ENCODE data around the gene ZBTB11. TPM values are rescaled to one million over a fixed set of nuclear protein-coding genes. Genes with fewer than 3 reads are reported as not detected.

ZBTB11 gene
- total and polyA plus RNA-seq, 8 donors = 2.8 to 31.2 (median 9.2) TPM

GRCh38 chr3:101690972-101691371 lies 14.0 kb upstream of the ZBTB11 start:
- no peak overlapping the region for H3K4me3 ChIP-seq
- TF ChIP-seq POLR2AphosphoS5 (IDR thresholded peaks at IDR 0.05) = no peak
- TF ChIP-seq, protein P1, sequence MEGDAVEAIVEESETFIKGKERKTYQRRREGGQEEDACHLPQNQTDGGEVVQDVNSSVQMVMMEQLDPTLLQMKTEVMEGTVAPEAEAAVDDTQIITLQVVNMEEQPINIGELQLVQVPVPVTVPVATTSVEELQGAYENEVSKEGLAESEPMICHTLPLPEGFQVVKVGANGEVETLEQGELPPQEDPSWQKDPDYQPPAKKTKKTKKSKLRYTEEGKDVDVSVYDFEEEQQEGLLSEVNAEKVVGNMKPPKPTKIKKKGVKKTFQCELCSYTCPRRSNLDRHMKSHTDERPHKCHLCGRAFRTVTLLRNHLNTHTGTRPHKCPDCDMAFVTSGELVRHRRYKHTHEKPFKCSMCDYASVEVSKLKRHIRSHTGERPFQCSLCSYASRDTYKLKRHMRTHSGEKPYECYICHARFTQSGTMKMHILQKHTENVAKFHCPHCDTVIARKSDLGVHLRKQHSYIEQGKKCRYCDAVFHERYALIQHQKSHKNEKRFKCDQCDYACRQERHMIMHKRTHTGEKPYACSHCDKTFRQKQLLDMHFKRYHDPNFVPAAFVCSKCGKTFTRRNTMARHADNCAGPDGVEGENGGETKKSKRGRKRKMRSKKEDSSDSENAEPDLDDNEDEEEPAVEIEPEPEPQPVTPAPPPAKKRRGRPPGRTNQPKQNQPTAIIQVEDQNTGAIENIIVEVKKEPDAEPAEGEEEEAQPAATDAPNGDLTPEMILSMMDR (IDR thresholded peaks at IDR 0.05) = no peak
- no peak for TF ChIP-seq POLR2A (IDR thresholded peaks at IDR 0.05)
- no peak for TF ChIP-seq EP300 (IDR thresholded peaks at IDR 0.05)
- no peaks in the 10 kb centered on the region for H3K9me3 ChIP-seq
- no peaks in the 10 kb centered on the region for H3K36me3 ChIP-seq
- H3K4me1 ChIP-seq = peaks cover 5 to 14% (median 8%) of the 10 kb centered on the region in 4 donors
- intact Hi-C loops (cut with DNase I; ENCODE audit: low total_unique reads) = no loop called here
- no peak for DNase-seq
- no peaks in the 10 kb centered on the region for H3K27me3 ChIP-seq
- H3K27ac ChIP-seq = no peak overlapping the region

GRCh38 chr3:101689286-101689685 lies 12.4 kb upstream of the ZBTB11 start:
- 87 to 94% (median 89%) methylated on average over 2 of the region's 2 CpGs for WGBS, 5 donors
- no peak for DNase-seq
- no peak overlapping the region for H3K4me3 ChIP-seq
- H3K9me3 ChIP-seq = no peaks in the 10 kb centered on the region
- TF ChIP-seq EP300 (IDR thresholded peaks at IDR 0.05) (no peak), POLR2AphosphoS5 (IDR thresholded peaks at IDR 0.05) (no peak), POLR2A (IDR thresholded peaks at IDR 0.05) (no peak)
- TF ChIP-seq, protein P1 (IDR thresholded peaks at IDR 0.05) = no peak
- no peak overlapping the region for H3K27ac ChIP-seq
- peaks cover under 1 to 11% (median 7%) of the 10 kb centered on the region in 4 donors for H3K36me3 ChIP-seq
- no peaks in the 10 kb centered on the region for H3K27me3 ChIP-seq
- H3K4me1 ChIP-seq = peaks cover 10 to 30% (median 21%) of the 10 kb centered on the region in 4 donors
- intact Hi-C loops (cut with DNase I; ENCODE audit: low total_unique reads) = no loop called here

DNA sequence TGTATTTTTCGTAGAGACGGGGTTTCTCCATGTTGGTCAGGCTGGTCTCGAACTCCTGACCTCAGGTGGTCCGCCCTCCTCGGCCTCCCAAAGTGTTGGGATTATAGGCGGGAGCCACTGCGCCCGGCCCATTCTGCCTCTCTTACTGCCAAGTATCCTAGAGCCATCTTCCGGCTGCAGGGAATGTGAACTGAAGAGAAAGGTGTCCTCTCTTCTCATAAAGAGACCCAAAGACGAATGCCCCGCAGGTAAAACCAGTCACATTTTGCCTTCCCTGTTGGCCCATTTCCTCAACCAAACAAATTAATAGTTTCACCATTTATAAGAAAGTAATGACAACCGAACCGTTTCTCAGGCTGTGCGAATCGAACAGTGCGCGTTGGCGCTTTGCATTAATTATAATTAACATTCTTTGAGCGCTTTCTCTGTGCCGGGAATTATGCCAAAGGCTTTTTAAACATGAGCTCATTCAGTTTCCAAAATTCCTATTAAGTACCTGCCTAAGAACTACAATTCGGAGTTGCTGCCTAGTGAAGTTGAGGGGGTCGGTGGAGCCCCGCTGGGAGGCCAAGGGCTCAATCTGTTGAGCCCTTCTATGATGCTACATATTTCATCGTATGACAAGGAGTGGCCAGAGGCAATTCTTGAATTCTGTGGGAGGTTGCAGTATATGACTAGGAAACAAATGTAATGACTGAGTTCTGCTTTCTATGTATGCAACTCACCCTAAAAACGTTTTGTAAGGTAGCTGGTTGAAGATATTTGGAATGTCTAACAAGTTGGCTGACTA lies 10.4 kb upstream of the ZBTB11 start:
- Histone ChIP-seq H3K36me3 (peaks cover 19 to 30% (median 25%) of the 10 kb centered on the region in 4 donors), H3K27me3 (no peaks in the 10 kb centered on the region), H3K4me3 (peak overlapping the region; percentile 57 to 85 (median 66)), H3K27ac (peak overlapping the region; percentile 89 to 95 (median 94)), H3K9me3 (no peaks in the 10 kb centered on the region), H3K4me1 (peaks cover 21 to 50% (median 35%) of the 10 kb centered on the region in 4 donors)
- TF ChIP-seq POLR2AphosphoS5 (IDR thresholded peaks at IDR 0.05) = no peak
- intact Hi-C loops (cut with DNase I; ENCODE audit: low total_unique reads) = no loop called here
- 42 to 50% (median 46%) methylated on average over 24 to 25 of the region's 25 CpGs for WGBS, 5 donors
- peak in 1 of 2 donors; percentile 48 for DNase-seq

DNA sequence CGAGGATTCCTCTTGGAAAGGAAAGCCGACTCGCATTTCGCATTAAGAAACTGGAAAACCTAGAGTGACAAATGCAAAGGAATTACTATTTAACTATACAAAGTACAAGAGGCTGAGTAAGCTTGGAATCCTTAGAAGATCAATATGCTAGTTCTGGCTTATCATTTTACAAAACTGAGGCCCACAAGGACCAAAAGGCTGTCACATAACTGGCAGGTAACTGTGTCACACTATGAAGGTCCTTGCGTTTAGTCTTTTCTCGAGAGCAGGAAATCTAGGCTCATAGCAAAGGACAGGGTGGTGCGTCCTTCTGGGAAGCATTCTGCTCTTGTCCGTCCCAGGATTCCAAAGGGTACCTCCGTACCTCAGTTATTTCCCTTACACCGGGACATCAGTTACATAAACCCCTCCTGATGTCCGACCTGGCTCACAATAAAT lies 9.0 kb upstream of the ZBTB11 start:
- H3K27ac ChIP-seq = peak overlapping the region; percentile 89 to 95 (median 94)
- 2 to 3% (median 2%) methylated on average over 11 of the region's 11 CpGs for WGBS, 5 donors
- no peaks in the 10 kb centered on the region for H3K9me3 ChIP-seq
- peaks cover 21 to 64% (median 41%) of the 10 kb centered on the region in 4 donors for H3K4me1 ChIP-seq
- DNase-seq = no peak
- peaks cover 33 to 45% (median 39%) of the 10 kb centered on the region in 4 donors for H3K36me3 ChIP-seq
- H3K4me3 ChIP-seq = peak overlapping the region; percentile 57 to 85 (median 66)
- TF ChIP-seq EP300 (IDR thresholded peaks at IDR 0.05) = no peak
- no peak for TF ChIP-seq POLR2AphosphoS5 (IDR thresholded peaks at IDR 0.05)
- TF ChIP-seq POLR2A (IDR thresholded peaks at IDR 0.05) = no peak
- TF ChIP-seq, protein P1 (IDR thresholded peaks at IDR 0.05) = no peak
- intact Hi-C loops (cut with DNase I; ENCODE audit: low total_unique reads) = no loop called here
- no peaks in the 10 kb centered on the region for H3K27me3 ChIP-seq

GRCh38 chr3:101685050-101685400 lies 8.1 kb upstream of the ZBTB11 start:
- intact Hi-C loops (cut with DNase I; ENCODE audit: low total_unique reads) = no loop called here
- peaks cover 42 to 53% (median 48%) of the 10 kb centered on the region in 4 donors for H3K36me3 ChIP-seq

More at GRCh38 chr3:101685050-101685400, 8.1 kb upstream of the ZBTB11 start:
- H3K4me3 ChIP-seq = peak overlapping the region; percentile 57 to 85 (median 66)
- no peaks in the 10 kb centered on the region for H3K9me3 ChIP-seq
- no peak for DNase-seq
- H3K27me3 ChIP-seq = no peaks in the 10 kb centered on the region
- peak overlapping the region in 4 of 5 donors; percentile 91 to 95 (median 94) for H3K27ac ChIP-seq
- TF ChIP-seq POLR2A (IDR thresholded peaks at IDR 0.05) (no peak), EP300 (IDR thresholded peaks at IDR 0.05) (no peak), POLR2AphosphoS5 (IDR thresholded peaks at IDR 0.05) (no peak)
- TF ChIP-seq, protein P1 (IDR thresholded peaks at IDR 0.05) = no peak
- H3K4me1 ChIP-seq = peaks cover 21 to 66% (median 41%) of the 10 kb centered on the region in 4 donors

Data from stomach (tissue), 9 donors.